Measurements from ENCODE around the gene KLHL30. TPM values are rescaled to one million over a fixed set of nuclear protein-coding genes. Genes with fewer than 3 reads are reported as not detected.

Gene KLHL30
- total RNA-seq, 1 donor from 2014 or later: not detected

GRCh38 chr2:238122287-238123217, 15.9 kb upstream of the KLHL30 start:
- ChIA-PET CTCF (no interaction called here), POLR2A (no interaction called here)
- DNase-seq (no peak), ATAC-seq (ENCODE audit: low read depth) (no peak)
- peaks cover 4% of the 10 kb centered on the region for H3K27me3 Mint-ChIP-seq
- H3K4me3 Mint-ChIP-seq: no peak overlapping the region
- intact Hi-C loops (cut with micrococcal nuclease): no loop called here
- H3K36me3 Mint-ChIP-seq (ENCODE audit: low read depth): no peaks in the 10 kb centered on the region
- peaks cover 6% of the 10 kb centered on the region for H3K4me1 Mint-ChIP-seq
- H3K9me3 Mint-ChIP-seq: no peaks in the 10 kb centered on the region
- H3K27ac Mint-ChIP-seq: no peak overlapping the region
- no peak for TF ChIP-seq CTCF (IDR thresholded peaks at IDR 0.05)

GRCh38 chr2:238123218-238123971, 15.1 kb upstream of the KLHL30 start:
- TF ChIP-seq CTCF (IDR thresholded peaks at IDR 0.05): no peak
- ChIA-PET CTCF (no interaction called here), POLR2A (no interaction called here)
- H3K27me3 Mint-ChIP-seq: no peaks in the 10 kb centered on the region
- intact Hi-C loops (cut with micrococcal nuclease): no loop called here
- H3K9me3 Mint-ChIP-seq: no peaks in the 10 kb centered on the region
- DNase-seq: no peak
- peaks cover 6% of the 10 kb centered on the region for H3K4me1 Mint-ChIP-seq
- no peaks in the 10 kb centered on the region for H3K36me3 Mint-ChIP-seq (ENCODE audit: low read depth)
- ATAC-seq (ENCODE audit: low read depth): no peak
- H3K4me3 Mint-ChIP-seq: no peak overlapping the region
- no peak overlapping the region for H3K27ac Mint-ChIP-seq

GRCh38 chr2:238123991-238124470, 14.4 kb upstream of the KLHL30 start:
- Mint-ChIP-seq H3K27ac (no peak overlapping the region), H3K27me3 (no peaks in the 10 kb centered on the region), H3K36me3 (ENCODE audit: low read depth) (no peaks in the 10 kb centered on the region), H3K4me1 (peaks cover 6% of the 10 kb centered on the region), H3K4me3 (no peak overlapping the region), H3K9me3 (no peaks in the 10 kb centered on the region)
- no peak for TF ChIP-seq CTCF (IDR thresholded peaks at IDR 0.05)
- ATAC-seq (ENCODE audit: low read depth): no peak
- intact Hi-C loops (cut with micrococcal nuclease): no loop called here
- ChIA-PET POLR2A (no interaction called here), CTCF (no interaction called here)
- no peak for DNase-seq

GRCh38 chr2:238124488-238125126, 13.9 kb upstream of the KLHL30 start:
- Mint-ChIP-seq H3K4me1 (peaks cover 6% of the 10 kb centered on the region), H3K27ac (no peak overlapping the region), H3K27me3 (no peaks in the 10 kb centered on the region), H3K4me3 (no peak overlapping the region), H3K36me3 (ENCODE audit: low read depth) (no peaks in the 10 kb centered on the region), H3K9me3 (no peaks in the 10 kb centered on the region)
- ChIA-PET POLR2A (no interaction called here), CTCF (no interaction called here)
- DNase-seq: no peak
- TF ChIP-seq CTCF (IDR thresholded peaks at IDR 0.05): no peak
- intact Hi-C loops (cut with micrococcal nuclease): no loop called here
- ATAC-seq (ENCODE audit: low read depth): no peak
